Activated CD8-positive, alpha-beta T cell treated with anti-CD3 and anti-CD28 coated beads for 36 hours (primary cell): ENCODE measurements around the gene HIGD1A. TPM values are rescaled to one million over a fixed set of nuclear protein-coding genes. Genes with fewer than 3 reads are reported as not detected.

Source experiments
- ATAC-seq: fragments of 200-7000 bp; cut with Tn5 transposase; one replicate; pipeline ENCODE4 v1.10.0; 2021; ENCODE audit warnings: mild to moderate bottlenecking, moderate library complexity
- CTCF ChIA-PET: fragments of 350-600 bp; sonication (Branson Sonifier 250); formaldehyde crosslinking; loops from one replicate; lab custom pipeline; 2021; ENCODE audit warnings: antibody characterized with exemption; lab: Charles Lee
- POLR2A ChIA-PET: fragments of 350-600 bp; sonication (Branson Sonifier 250); formaldehyde crosslinking; loops from one replicate; lab custom pipeline; 2021; ENCODE audit warnings: antibody characterized with exemption; lab: Charles Lee
- DNase-seq: peaks from one replicate; pipeline ENCODE4 v3.0.0-alpha.2; 2020
- H3K27ac Mint-ChIP-seq: one replicate; pipeline ENCODE4 v1.8.0; 2021; ENCODE audit warnings: mild to moderate bottlenecking, mixed read lengths
- H3K27me3 Mint-ChIP-seq: one replicate; pipeline ENCODE4 v1.8.0; 2021; ENCODE audit warnings: mixed read lengths
- H3K36me3 Mint-ChIP-seq: one replicate; pipeline ENCODE4 v1.8.0; 2021; ENCODE audit warnings: low read depth, mixed read lengths
- H3K4me1 Mint-ChIP-seq: one replicate; pipeline ENCODE4 v1.8.0; 2021; ENCODE audit warnings: low read depth, mixed read lengths
- H3K4me3 Mint-ChIP-seq: one replicate; pipeline ENCODE4 v1.8.0; 2021; ENCODE audit warnings: mild to moderate bottlenecking, moderate library complexity, mixed read lengths
- H3K9me3 Mint-ChIP-seq: one replicate; pipeline ENCODE4 v1.8.0; 2021; ENCODE audit warnings: mixed read lengths
- intact Hi-C: fragments of 100-400 bp; cut with micrococcal nuclease; formaldehyde crosslinking; loops from one replicate; pipeline ENCODE4 v1.10.0; 2022
- total RNA-seq, 2 experiments: library from RNA; stranded (reverse); gene quantifications; one replicate each; pipeline ENCODE4 v1.2.3, GENCODE V29; 2021
- TF ChIP-seq, protein P1 (sequence below): fragments of 200-600 bp; IDR thresholded peaks from one replicate; pipeline ENCODE4 v1.8.0; 2022; ENCODE audit warnings: antibody characterized with exemption, mild to moderate bottlenecking

The HIGD1A gene
- total RNA-seq, 2 experiments from 2014 or later = 58.4 to 60.5 TPM

DNA sequence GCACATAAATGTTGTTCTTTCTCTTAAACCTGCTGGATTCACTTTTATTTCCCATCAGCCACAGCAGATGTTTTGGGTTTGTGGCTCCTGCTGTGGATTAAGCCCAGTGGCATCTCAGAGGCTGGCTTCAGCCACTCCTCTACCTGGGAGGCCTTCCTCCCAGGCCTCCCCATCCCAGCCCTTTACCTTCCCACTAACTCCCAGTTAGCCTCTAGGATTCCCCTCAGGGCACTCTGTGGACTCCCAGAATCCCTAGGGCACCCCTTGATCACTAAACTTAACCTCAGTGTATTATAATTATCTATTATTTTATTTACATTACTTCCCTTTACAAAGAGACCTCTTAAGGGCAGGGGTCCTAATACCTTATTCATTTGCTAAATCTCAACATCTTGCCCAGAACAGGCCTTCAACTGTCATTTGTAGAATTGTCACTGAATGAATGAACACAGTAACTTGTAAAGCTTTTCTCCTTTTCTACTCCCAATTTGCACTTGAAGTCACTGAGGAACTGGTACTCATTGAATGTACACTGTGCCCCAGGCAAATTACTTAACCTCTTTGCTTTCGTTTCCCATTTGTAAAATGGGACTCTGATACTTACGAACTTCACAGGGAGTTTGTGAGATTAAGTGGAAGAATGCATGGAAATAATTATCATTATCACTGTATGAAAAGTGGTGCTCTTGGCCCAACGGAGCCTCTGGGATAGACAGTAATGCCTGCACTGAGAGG, 39.6 kb downstream of the HIGD1A start:
- peaks cover 2% of the 10 kb centered on the region for H3K27me3 Mint-ChIP-seq
- POLR2A ChIA-PET = interaction anchor here (1.2 kb wide), 1 partner anchor 16 kb away, joined by 4 read pairs; no protein-coding TSS in a partner anchor
- no peak overlapping the region for H3K4me3 Mint-ChIP-seq
- CTCF ChIA-PET = interaction anchor here (1.0 to 1.8 kb wide), 2 partner anchors 9 to 15 kb away, joined by 3 to 5 read pairs; no protein-coding TSS in a partner anchor
- H3K9me3 Mint-ChIP-seq = no peaks in the 10 kb centered on the region
- H3K36me3 Mint-ChIP-seq = no peaks in the 10 kb centered on the region
- no peak for ATAC-seq
- TF ChIP-seq, protein P1, sequence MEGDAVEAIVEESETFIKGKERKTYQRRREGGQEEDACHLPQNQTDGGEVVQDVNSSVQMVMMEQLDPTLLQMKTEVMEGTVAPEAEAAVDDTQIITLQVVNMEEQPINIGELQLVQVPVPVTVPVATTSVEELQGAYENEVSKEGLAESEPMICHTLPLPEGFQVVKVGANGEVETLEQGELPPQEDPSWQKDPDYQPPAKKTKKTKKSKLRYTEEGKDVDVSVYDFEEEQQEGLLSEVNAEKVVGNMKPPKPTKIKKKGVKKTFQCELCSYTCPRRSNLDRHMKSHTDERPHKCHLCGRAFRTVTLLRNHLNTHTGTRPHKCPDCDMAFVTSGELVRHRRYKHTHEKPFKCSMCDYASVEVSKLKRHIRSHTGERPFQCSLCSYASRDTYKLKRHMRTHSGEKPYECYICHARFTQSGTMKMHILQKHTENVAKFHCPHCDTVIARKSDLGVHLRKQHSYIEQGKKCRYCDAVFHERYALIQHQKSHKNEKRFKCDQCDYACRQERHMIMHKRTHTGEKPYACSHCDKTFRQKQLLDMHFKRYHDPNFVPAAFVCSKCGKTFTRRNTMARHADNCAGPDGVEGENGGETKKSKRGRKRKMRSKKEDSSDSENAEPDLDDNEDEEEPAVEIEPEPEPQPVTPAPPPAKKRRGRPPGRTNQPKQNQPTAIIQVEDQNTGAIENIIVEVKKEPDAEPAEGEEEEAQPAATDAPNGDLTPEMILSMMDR = no peak
- intact Hi-C loops = no loop called here
- no peaks in the 10 kb centered on the region for H3K4me1 Mint-ChIP-seq
- DNase-seq = no peak
- no peak overlapping the region for H3K27ac Mint-ChIP-seq

DNA sequence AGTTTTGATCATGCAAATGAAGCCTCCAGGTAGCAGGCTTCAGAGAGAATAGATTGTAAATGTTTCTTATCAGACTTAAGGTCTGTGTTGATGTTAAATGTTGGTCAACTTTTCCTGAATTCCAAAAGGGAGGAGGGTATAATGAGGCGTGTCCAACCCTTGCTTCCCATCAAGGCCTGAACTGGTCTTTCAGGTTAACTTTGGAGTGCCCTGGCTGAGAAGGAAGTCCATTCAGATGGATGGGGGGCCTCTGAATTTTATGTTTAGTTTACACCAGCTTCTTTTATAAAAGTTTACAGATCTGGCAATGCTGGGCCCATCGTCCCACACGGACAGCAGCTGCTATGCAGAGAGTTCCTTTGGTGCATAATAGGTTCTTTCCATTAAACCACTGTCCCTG, 40.2 kb downstream of the HIGD1A start:
- no peak for DNase-seq
- intact Hi-C loops = no loop called here

DNA sequence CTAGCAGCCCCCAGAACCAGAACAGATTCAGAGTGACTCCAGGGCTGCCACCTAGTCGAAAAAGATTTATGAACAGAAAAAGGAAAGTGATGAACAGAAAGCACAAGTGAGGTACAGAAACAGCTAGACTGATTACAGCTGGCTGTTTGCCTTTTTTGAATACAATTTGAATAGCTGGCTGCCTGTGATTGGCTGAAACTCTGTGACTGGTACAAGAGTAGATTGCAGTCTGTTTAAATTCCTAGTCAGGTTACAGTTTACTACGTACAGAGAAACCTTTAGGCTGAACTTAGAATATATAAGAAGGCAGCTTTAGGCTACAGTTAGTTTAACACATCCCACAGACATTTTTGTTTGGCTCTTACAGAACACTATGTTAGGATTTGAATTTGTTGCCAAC, 41.3 kb downstream of the HIGD1A start:
- ChIA-PET POLR2A (no interaction called here), CTCF (interaction anchor here (1.1 to 1.3 kb wide), 2 partner anchors 19 to 22 kb away, joined by 3 to 5 read pairs; no protein-coding TSS in a partner anchor)
- TF ChIP-seq, protein P1 = no peak
- intact Hi-C loops = no loop called here
- DNase-seq (no peak), ATAC-seq (peak; percentile 27)
- no peaks in the 10 kb centered on the region for H3K4me1 Mint-ChIP-seq
- H3K36me3 Mint-ChIP-seq = no peaks in the 10 kb centered on the region
- H3K9me3 Mint-ChIP-seq = no peaks in the 10 kb centered on the region
- peaks cover 2% of the 10 kb centered on the region for H3K27me3 Mint-ChIP-seq
- H3K27ac Mint-ChIP-seq = no peak overlapping the region
- no peak overlapping the region for H3K4me3 Mint-ChIP-seq

More for the DNA sequence above, 40.2 kb downstream of the HIGD1A start:
- Mint-ChIP-seq H3K27me3 (peaks cover 2% of the 10 kb centered on the region), H3K4me1 (no peaks in the 10 kb centered on the region), H3K36me3 (no peaks in the 10 kb centered on the region), H3K4me3 (no peak overlapping the region), H3K9me3 (no peaks in the 10 kb centered on the region), H3K27ac (no peak overlapping the region)
- TF ChIP-seq, protein P1 = no peak
- ATAC-seq = no peak
- POLR2A ChIA-PET = interaction anchor here (1.2 kb wide), 1 partner anchor 15 kb away, joined by 4 read pairs; no protein-coding TSS in a partner anchor
- CTCF ChIA-PET = interaction anchor here (1.8 kb wide), 1 partner anchor 16 kb away, joined by 5 read pairs; no protein-coding TSS in a partner anchor

- no peak overlapping the region for H3K27ac Mint-ChIP-seq
Observed at GRCh38 chr3:42762046-42762724, 42.1 kb downstream of the HIGD1A start.

More at GRCh38 chr3:42762046-42762724, 42.1 kb downstream of the HIGD1A start:
- Mint-ChIP-seq H3K4me1 (no peaks in the 10 kb centered on the region), H3K4me3 (no peak overlapping the region), H3K36me3 (no peaks in the 10 kb centered on the region), H3K27me3 (peaks cover 2% of the 10 kb centered on the region), H3K9me3 (no peaks in the 10 kb centered on the region)
- ChIA-PET POLR2A (no interaction called here), CTCF (interaction anchor here (0.8 to 1.3 kb wide), 3 partner anchors 11 to 21 kb away, joined by 3 to 5 read pairs (median 3); no protein-coding TSS in a partner anchor)
- DNase-seq = no peak
- ATAC-seq = no peak
- intact Hi-C loops = no loop called here
- TF ChIP-seq, protein P1 = no peak
